Neutrophil (primary cell): ENCODE data around the gene RNF128.
"Not testable (repeated sequence)": the region's sequence is repeated elsewhere in the genome, so short reads cannot be mapped to it uniquely, and the experiment has no call there.

Source experiments
- H3K27ac ChIP-seq: fragments of 200-600 bp; sonication (generic); 2 replicates; pipeline ENCODE4 v1.5.1; 2016; ENCODE audit warnings: mild to moderate bottlenecking, moderate library complexity
- H3K27me3 ChIP-seq: fragments of 200-600 bp; sonication (generic); 2 replicates; pipeline ENCODE4 v1.6.0; 2016; ENCODE audit warnings: mild to moderate bottlenecking
- H3K36me3 ChIP-seq: fragments of 200-600 bp; sonication (generic); 2 replicates; pipeline ENCODE4 v1.5.1; 2017
- H3K4me1 ChIP-seq, 2 experiments: fragments of 200-600 bp in 1 of 2; sonication (generic) in 1 of 2; 1 replicate in 1 of 2; 2 replicates in 1 of 2; pipeline versions ENCODE4 v1.5.1 to v1.6.1; 2013 to 2016; ENCODE audit warnings: low read depth in 1 of 2, low read length in 1 of 2, mild to moderate bottlenecking in 1 of 2, moderate library complexity in 1 of 2; ENCODE audit not compliant: control insufficient read depth in 1 of 2, insufficient read depth in 1 of 2
- H3K4me3 ChIP-seq, 2 experiments: fragments of 200-600 bp in 1 of 2; sonication (generic) in 1 of 2; 1 replicate in 1 of 2; 2 replicates in 1 of 2; pipeline ENCODE4 v1.5.1; 2013 to 2016; ENCODE audit warnings: low read depth in 1 of 2, low read length in 1 of 2, mild to moderate bottlenecking in 1 of 2, moderate library complexity in 1 of 2
- H3K9me3 ChIP-seq: fragments of 200-600 bp; sonication (generic); 2 replicates; pipeline ENCODE4 v1.5.1; 2016
- CTCF ChIP-seq: fragments of 200-600 bp; sonication (generic); IDR thresholded peaks from 2 replicates; pipeline ENCODE4 v1.5.1; 2016; ENCODE audit warnings: antibody characterized with exemption

Gene RNF128

GRCh38 chrX:106802388-106803275, 76.1 kb downstream of the RNF128 start, which contains the start of gene TBC1D8B:
TSS of gene TBC1D8B (plus strand) at chrX:106802673. CDS start at chrX:106802854, 181 bp downstream.
- H3K27me3 ChIP-seq, result no peaks in the 10 kb centered on the region
- peak within 1 kb of the TSS; percentile 67 for H3K27ac ChIP-seq
- H3K4me3 ChIP-seq, result peak within 1 kb of the TSS; percentile 57
- peaks cover 26 to 27% of the 10 kb centered on the region in 2 experiments for H3K4me1 ChIP-seq
- no peak for TF ChIP-seq CTCF
- no peaks in the 10 kb centered on the region for H3K36me3 ChIP-seq
- no peaks in the 10 kb centered on the region for H3K9me3 ChIP-seq

- Histone ChIP-seq H3K27ac (no peak overlapping the region), H3K4me3 (no peak overlapping the region), H3K9me3 (no peaks in the 10 kb centered on the region)
Observed at GRCh38 chrX:106811131-106811910, 84.8 kb downstream of the RNF128 start.

GRCh38 chrX:106812930-106813329, 86.4 kb downstream of the RNF128 start:
- not testable (repeated sequence) for H3K27me3 ChIP-seq, H3K4me3 ChIP-seq, H3K36me3 ChIP-seq, H3K4me1 ChIP-seq, H3K27ac ChIP-seq, H3K9me3 ChIP-seq

More at GRCh38 chrX:106811131-106811910, 84.8 kb downstream of the RNF128 start:
- Histone ChIP-seq H3K36me3 (no peaks in the 10 kb centered on the region), H3K27me3 (no peaks in the 10 kb centered on the region), H3K4me1 (no peaks in the 10 kb centered on the region)
- no peak for TF ChIP-seq CTCF

GRCh38 chrX:106814093-106814492, 87.6 kb downstream of the RNF128 start:
- not testable (repeated sequence) for H3K4me3 ChIP-seq, H3K27me3 ChIP-seq, H3K27ac ChIP-seq, H3K36me3 ChIP-seq, H3K9me3 ChIP-seq, H3K4me1 ChIP-seq
